DND-41 (cell line): Measurements from ENCODE around the gene LEAP2.

ENCODE experiments used
- EZH2 ChIP-seq: IDR thresholded peaks from 3 replicates; pipeline ENCODE4 v1.6.1; 2012; ENCODE audit warnings: borderline replicate concordance, low read depth, mild to moderate bottlenecking, moderate library complexity, low read length, inconsistent platforms; ENCODE audit not compliant: severe bottlenecking
- TF ChIP-seq, protein P1 (sequence below): IDR thresholded peaks from 2 replicates; pipeline ENCODE4 v1.5.1; 2012; ENCODE audit warnings: borderline replicate concordance, low read length, moderate library complexity, mild to moderate bottlenecking; ENCODE audit not compliant: poor library complexity, severe bottlenecking; ENCODE audit errors: extremely low read depth

DNA sequence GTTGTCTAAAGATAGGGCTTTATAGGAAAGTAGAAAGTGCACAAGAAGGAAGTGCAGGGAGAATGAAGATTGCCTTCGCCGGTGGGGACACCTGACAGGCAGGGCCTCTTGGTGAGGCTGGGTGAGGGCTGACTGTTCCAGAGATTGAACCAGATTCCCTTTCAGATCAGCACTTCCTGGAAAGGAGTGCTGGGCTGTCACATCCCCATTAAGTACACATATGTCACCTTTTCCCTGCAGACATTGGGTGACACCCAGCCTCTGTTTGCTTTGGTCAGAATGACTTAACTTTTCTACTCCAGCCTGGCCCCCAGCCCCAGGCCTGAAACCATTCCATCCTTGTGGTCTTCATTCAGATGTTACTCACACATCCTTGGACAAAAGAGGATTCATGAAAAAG is 35.6 kb upstream of the LEAP2 start:
- TF ChIP-seq, protein P1, sequence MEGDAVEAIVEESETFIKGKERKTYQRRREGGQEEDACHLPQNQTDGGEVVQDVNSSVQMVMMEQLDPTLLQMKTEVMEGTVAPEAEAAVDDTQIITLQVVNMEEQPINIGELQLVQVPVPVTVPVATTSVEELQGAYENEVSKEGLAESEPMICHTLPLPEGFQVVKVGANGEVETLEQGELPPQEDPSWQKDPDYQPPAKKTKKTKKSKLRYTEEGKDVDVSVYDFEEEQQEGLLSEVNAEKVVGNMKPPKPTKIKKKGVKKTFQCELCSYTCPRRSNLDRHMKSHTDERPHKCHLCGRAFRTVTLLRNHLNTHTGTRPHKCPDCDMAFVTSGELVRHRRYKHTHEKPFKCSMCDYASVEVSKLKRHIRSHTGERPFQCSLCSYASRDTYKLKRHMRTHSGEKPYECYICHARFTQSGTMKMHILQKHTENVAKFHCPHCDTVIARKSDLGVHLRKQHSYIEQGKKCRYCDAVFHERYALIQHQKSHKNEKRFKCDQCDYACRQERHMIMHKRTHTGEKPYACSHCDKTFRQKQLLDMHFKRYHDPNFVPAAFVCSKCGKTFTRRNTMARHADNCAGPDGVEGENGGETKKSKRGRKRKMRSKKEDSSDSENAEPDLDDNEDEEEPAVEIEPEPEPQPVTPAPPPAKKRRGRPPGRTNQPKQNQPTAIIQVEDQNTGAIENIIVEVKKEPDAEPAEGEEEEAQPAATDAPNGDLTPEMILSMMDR, result no peak
- no peak for TF ChIP-seq EZH2
